ENCODE results near the gene DNAJC28.

DNAJC28 gene

DNA sequence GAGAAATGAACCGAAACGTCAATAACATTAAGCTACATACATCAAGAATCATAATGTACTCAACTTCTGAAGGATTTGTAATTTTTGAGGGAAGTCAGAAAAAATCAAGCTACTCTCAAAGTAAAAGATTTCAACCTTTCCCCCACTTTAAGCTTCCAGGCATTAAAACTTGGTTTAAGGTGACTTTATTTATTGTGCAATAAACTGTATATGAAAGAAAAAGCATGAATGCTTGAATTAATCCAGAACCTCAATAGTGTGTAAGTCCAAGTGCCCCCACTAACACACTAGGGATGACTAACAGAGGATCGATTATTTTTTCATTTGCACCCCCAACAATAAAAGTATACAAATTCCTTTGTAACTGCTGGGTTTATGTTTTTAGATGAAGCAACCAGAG, 39.5 kb upstream of the DNAJC28 start:
- TF ChIP-seq, protein P1, sequence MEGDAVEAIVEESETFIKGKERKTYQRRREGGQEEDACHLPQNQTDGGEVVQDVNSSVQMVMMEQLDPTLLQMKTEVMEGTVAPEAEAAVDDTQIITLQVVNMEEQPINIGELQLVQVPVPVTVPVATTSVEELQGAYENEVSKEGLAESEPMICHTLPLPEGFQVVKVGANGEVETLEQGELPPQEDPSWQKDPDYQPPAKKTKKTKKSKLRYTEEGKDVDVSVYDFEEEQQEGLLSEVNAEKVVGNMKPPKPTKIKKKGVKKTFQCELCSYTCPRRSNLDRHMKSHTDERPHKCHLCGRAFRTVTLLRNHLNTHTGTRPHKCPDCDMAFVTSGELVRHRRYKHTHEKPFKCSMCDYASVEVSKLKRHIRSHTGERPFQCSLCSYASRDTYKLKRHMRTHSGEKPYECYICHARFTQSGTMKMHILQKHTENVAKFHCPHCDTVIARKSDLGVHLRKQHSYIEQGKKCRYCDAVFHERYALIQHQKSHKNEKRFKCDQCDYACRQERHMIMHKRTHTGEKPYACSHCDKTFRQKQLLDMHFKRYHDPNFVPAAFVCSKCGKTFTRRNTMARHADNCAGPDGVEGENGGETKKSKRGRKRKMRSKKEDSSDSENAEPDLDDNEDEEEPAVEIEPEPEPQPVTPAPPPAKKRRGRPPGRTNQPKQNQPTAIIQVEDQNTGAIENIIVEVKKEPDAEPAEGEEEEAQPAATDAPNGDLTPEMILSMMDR (IDR thresholded peaks at IDR 0.05; ENCODE audit: low read depth, low read length) = no peak
- Histone ChIP-seq H3K9me3 (no peaks in the 10 kb centered on the region), H3K4me1 (no peaks in the 10 kb centered on the region), H3K4me3 (ENCODE audit: low read depth, low read length) (no peak overlapping the region), H3K27me3 (no peaks in the 10 kb centered on the region), H3K36me3 (peaks cover 93% of the 10 kb centered on the region)
- no peak for DNase-seq

DNA sequence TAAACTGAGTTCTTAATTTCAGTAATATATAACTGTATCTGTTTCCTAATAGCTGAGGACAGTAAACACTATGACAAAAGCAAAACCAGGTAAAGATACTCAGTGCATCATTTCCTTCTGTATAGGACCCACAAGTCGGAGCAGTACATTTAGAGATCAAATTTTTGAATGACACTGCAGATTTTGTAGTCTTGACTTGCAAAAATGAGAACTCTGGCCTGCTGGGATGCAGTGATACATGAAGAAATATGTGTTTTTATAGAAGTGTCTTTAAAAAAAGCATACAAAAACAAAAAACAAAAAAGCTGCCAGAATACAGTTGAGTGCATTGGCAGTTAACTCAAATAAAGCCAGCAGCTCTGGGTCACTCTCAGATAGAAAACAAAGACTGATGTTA, 31.4 kb upstream of the DNAJC28 start:
- no peak for DNase-seq
- TF ChIP-seq, protein P1 (IDR thresholded peaks at IDR 0.05; ENCODE audit: low read depth, low read length) = no peak
- Histone ChIP-seq H3K4me1 (no peaks in the 10 kb centered on the region), H3K4me3 (ENCODE audit: low read depth, low read length) (no peak overlapping the region), H3K27me3 (no peaks in the 10 kb centered on the region), H3K36me3 (peaks cover 85% of the 10 kb centered on the region), H3K9me3 (no peaks in the 10 kb centered on the region)

DNA sequence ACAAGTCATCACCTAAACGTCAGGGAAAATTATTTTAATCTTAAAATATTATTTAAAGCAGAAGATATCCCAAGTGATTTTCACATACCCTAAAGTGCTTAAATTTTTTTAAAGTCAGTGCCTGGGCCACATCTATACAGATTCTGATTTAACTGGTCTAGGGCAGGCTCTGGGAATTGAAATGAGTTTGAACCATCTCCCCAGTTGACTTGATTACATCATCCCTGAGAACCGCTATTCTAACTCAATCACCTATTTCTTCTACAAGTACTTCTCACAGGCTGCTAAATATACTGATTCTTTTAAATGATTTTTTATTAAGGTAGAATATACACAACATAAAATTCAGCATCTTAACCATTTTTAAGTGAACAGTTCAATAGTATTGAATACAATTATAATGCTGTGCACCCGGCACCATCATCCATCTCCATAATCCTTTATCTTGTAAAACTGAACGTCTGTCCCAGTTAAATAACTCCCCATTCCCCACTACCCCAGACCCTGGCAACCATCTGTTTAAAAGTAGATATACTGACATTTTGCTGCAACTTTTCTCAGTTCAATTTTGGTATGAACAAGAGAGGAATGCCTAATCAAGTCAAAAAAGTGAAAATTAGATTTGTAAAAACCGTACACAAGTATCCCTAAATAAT, 30.9 kb upstream of the DNAJC28 start:
- no peaks in the 10 kb centered on the region for H3K9me3 ChIP-seq
- TF ChIP-seq, protein P1 (IDR thresholded peaks at IDR 0.05; ENCODE audit: low read depth, low read length) = no peak

DNA sequence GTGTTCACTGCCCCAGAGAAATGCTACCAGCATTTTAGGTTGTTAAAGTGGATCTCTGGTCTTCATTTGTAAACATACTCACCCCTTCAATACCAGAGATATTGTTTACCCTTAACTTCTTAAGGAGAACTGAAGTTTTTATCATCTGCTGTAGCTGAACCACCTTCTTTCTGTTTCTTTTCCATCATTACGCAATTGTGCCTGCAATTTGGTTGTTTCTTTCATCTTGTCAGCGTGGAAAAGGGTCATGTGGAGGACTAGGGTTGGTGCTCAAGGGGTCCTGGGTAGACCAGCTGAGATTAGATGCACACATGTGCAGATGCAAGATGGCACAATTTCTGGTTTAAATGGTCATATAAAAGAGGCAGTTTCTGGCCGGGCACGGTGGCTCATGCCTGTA, 27.4 kb upstream of the DNAJC28 start:
- no peaks in the 10 kb centered on the region for H3K4me1 ChIP-seq
- H3K27me3 ChIP-seq = no peaks in the 10 kb centered on the region
- H3K36me3 ChIP-seq = peaks cover 91% of the 10 kb centered on the region
- H3K4me3 ChIP-seq (ENCODE audit: low read depth, low read length) = no peak overlapping the region
- no peak for DNase-seq
- H3K9me3 ChIP-seq = no peaks in the 10 kb centered on the region
- TF ChIP-seq, protein P1 (IDR thresholded peaks at IDR 0.05; ENCODE audit: low read depth, low read length) = no peak

More for the DNA sequence above, 30.9 kb upstream of the DNAJC28 start:
- Histone ChIP-seq H3K4me1 (no peaks in the 10 kb centered on the region), H3K27me3 (no peaks in the 10 kb centered on the region), H3K36me3 (peaks cover 85% of the 10 kb centered on the region), H3K4me3 (ENCODE audit: low read depth, low read length) (no peak overlapping the region)
- DNase-seq = no peak

DNA sequence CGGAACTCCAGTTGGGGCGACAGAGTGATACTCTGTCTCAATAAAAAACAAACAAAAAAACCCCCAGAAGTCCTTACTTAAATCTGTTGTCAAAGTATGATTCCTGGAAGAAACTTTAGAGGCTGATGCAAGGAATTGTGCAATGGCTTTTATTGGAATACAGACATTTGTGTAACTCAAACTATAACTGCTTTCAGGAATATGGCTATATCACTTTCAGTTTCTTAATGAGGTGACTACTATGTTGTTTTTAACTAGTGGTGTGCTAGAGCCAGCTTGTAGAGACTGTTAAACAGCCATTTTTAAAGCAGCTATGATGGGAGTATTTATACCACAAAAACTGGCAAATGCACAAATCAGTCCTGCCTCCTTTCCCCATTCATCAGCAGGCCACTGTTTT, 22.7 kb upstream of the DNAJC28 start:
- TF ChIP-seq, protein P1 (IDR thresholded peaks at IDR 0.05; ENCODE audit: low read depth, low read length) = no peak
- Histone ChIP-seq H3K4me1 (peaks cover 5% of the 10 kb centered on the region; the same call in 1 of the 2 replicates), H3K36me3 (peaks cover 93% of the 10 kb centered on the region), H3K4me3 (ENCODE audit: low read depth, low read length) (no peak overlapping the region), H3K9me3 (no peaks in the 10 kb centered on the region), H3K27me3 (no peaks in the 10 kb centered on the region)
- no peak for DNase-seq

DNA sequence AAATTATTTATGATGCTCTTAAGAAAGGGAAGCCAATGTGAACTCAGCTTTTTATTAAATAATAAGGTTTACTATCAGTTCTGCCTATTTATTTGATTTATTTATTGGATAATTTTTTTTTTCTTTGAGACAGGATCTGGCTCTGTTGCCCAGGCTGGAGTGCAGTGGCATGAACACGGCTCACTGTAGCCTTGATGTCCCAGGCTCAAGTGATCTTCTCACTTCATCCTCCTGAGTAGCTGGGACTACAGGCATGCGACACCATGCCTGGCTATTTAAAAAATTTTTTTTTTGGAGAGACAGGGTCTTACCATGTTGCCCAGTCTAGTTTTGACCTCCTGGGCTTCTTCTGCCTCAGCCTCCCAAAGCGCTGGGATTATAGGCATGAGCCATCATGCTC, 21.0 kb upstream of the DNAJC28 start:
- TF ChIP-seq, protein P1 (IDR thresholded peaks at IDR 0.05; ENCODE audit: low read depth, low read length) = no peak
- H3K36me3 ChIP-seq = peaks cover 92% of the 10 kb centered on the region

More for the DNA sequence above, 21.0 kb upstream of the DNAJC28 start:
- H3K4me3 ChIP-seq (ENCODE audit: low read depth, low read length) = no peak overlapping the region
- no peak for DNase-seq
- H3K27me3 ChIP-seq = no peaks in the 10 kb centered on the region
- H3K4me1 ChIP-seq = peaks cover 5% of the 10 kb centered on the region; the same call in 1 of the 2 replicates
- H3K9me3 ChIP-seq = no peaks in the 10 kb centered on the region
